Stimulated activated memory B cell treated with anti-CD40 and anti-IgM and Interleukin-4, amounts not matched to agents 10 μg/mL and 1 μg/mL and 100 μg/mL, for 72 hours (primary cell): Measurements from ENCODE around the gene STXBP5.

Source experiments
- ATAC-seq: fragments of 150-1000 bp; cut with Tn5 transposase; 2 replicates; pipeline ENCODE4 v1.10.0; 2021
- H3K27ac Mint-ChIP-seq: one replicate; pipeline ENCODE4 v1.8.0; 2022; ENCODE audit warnings: mild to moderate bottlenecking, mixed read lengths
- H3K27me3 Mint-ChIP-seq: one replicate; pipeline ENCODE4 v1.8.0; 2022; ENCODE audit warnings: mixed read lengths
- H3K36me3 Mint-ChIP-seq: one replicate; pipeline ENCODE4 v1.8.0; 2022; ENCODE audit warnings: mixed read lengths
- H3K4me1 Mint-ChIP-seq: one replicate; pipeline ENCODE4 v1.8.0; 2022; ENCODE audit warnings: mixed read lengths
- H3K4me3 Mint-ChIP-seq: one replicate; pipeline ENCODE4 v1.8.0; 2022; ENCODE audit warnings: mild to moderate bottlenecking, moderate library complexity, mixed read lengths
- H3K9me3 Mint-ChIP-seq: one replicate; pipeline ENCODE4 v1.8.0; 2022; ENCODE audit warnings: mixed read lengths

STXBP5 gene

DNA sequence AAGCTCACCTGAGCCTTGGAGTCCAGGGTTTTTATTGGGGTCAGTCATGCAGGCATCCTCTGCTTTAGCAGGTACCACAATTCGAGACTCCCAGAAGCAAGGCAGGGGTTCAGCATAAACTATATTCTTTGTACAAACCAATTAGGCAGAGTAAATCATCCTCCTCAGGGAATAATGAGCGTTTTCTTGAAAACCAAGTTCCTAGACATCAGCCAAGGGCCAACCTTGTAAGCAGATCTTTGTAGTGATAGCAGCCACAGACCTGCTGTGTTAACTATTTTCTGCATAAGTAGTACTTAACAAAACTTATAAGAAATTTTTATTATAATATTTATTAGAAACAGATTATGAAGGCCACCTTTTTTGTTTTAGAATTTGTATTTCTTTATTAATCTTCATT is 74.7 kb downstream of the STXBP5 start:
- no peak overlapping the region for H3K4me3 Mint-ChIP-seq
- ATAC-seq = no peak
- H3K36me3 Mint-ChIP-seq = peaks cover 38% of the 10 kb centered on the region
- H3K27me3 Mint-ChIP-seq = no peaks in the 10 kb centered on the region
- no peaks in the 10 kb centered on the region for H3K9me3 Mint-ChIP-seq
- no peaks in the 10 kb centered on the region for H3K4me1 Mint-ChIP-seq
- no peak overlapping the region for H3K27ac Mint-ChIP-seq

DNA sequence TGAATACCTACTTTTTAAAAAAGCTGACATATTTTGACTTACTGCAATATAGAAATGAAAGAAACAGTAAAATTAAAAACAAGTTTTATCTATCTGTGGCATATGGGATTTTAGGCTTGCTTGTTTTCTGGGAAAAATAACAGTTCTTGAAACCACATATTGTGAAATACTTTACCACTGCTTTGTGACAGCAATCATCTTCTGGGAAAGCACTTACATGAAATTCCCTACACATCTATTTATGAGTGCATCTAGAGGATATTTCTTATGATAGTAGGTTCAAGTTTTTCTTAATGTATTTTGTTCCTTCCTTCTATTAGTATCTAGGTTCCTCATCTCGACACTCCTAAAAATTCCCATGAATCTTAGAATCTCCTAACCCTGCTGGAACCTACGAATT is 75.2 kb downstream of the STXBP5 start:
- no peaks in the 10 kb centered on the region for H3K27me3 Mint-ChIP-seq
- no peaks in the 10 kb centered on the region for H3K9me3 Mint-ChIP-seq
- peaks cover 38% of the 10 kb centered on the region for H3K36me3 Mint-ChIP-seq
- H3K4me1 Mint-ChIP-seq = peaks cover 3% of the 10 kb centered on the region
- H3K4me3 Mint-ChIP-seq = no peak overlapping the region
- no peak overlapping the region for H3K27ac Mint-ChIP-seq
- ATAC-seq = no peak

DNA sequence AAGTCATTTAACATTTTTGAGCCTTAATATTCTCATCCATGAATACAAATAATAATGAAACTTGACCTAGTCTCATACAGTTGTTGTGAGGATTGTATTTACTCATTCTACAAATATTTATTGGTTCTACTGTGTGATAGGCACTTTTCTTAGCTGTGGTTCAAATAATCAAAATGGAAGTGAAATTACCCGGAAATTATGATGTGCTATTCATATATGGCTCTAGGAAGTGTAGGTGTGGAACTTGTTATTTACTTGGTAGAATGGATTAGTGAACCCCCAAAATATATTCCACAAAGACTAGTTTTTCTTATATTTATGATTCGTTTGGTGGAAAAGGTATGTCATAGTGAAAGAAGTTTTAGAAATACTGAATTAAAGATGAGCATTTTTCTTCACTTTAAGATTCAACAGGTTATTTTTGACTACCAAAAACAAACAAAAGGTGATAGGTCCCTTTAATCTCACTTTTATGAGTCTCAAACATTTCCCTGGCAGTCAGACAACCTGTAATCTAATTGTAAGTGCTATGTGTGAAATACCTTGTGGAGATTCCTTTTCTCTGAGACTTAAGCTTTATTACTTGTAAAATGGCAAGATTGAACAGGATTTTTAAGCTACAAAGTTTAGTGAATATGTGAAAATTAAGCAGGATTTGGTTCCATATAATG is 77.8 kb downstream of the STXBP5 start:
- Mint-ChIP-seq H3K36me3 (peaks cover 24% of the 10 kb centered on the region), H3K4me1 (peaks cover 12% of the 10 kb centered on the region), H3K4me3 (no peak overlapping the region), H3K9me3 (no peaks in the 10 kb centered on the region), H3K27ac (no peak overlapping the region), H3K27me3 (no peaks in the 10 kb centered on the region)
- no peak for ATAC-seq

DNA sequence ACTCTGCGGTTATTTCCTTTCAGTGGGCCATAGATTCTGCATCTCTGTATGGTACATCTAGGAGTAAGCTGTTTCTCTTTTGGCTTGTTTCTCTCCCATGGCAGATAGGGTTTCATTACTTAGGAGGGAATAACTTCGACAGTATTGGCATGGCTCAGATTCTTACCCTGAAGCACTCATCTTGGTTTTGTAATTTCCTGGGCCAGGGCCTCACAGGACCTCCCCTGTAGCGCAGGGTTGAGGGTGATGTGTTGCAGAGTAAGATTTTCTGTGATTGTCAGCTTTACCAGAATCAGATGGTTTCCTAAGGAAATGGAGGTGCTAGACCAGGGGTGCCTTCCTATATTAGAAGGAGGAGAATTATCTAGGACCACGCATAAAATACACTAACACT is 78.3 kb downstream of the STXBP5 start:
- H3K27ac Mint-ChIP-seq = no peak overlapping the region
- no peak overlapping the region for H3K4me3 Mint-ChIP-seq
- no peak for ATAC-seq
- no peaks in the 10 kb centered on the region for H3K9me3 Mint-ChIP-seq
- peaks cover 19% of the 10 kb centered on the region for H3K36me3 Mint-ChIP-seq
- no peaks in the 10 kb centered on the region for H3K27me3 Mint-ChIP-seq
- peaks cover 12% of the 10 kb centered on the region for H3K4me1 Mint-ChIP-seq

DNA sequence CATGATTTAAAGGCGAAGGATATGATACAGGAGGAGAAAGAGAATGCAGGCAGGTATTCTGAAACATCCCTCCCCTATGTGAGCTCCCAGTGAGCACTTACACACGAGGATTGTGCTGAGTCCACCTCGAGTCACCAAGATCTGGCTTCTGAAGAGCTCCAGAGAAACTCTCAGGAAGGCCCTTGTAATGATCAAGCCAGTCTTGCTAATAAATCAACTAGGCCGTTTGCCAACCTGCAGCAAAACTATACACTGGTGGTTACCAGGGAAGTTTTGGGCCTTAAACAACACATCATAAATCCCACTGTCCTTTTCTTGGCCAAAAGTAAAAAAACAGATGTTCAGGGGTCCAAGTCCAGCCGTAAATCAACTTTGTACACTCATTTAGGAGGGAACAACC is 79.2 kb downstream of the STXBP5 start:
- peaks cover 12% of the 10 kb centered on the region for H3K36me3 Mint-ChIP-seq
- H3K27ac Mint-ChIP-seq = no peak overlapping the region
- H3K27me3 Mint-ChIP-seq = no peaks in the 10 kb centered on the region
- H3K4me3 Mint-ChIP-seq = no peak overlapping the region
- H3K9me3 Mint-ChIP-seq = no peaks in the 10 kb centered on the region
- no peak for ATAC-seq
- peaks cover 12% of the 10 kb centered on the region for H3K4me1 Mint-ChIP-seq

DNA sequence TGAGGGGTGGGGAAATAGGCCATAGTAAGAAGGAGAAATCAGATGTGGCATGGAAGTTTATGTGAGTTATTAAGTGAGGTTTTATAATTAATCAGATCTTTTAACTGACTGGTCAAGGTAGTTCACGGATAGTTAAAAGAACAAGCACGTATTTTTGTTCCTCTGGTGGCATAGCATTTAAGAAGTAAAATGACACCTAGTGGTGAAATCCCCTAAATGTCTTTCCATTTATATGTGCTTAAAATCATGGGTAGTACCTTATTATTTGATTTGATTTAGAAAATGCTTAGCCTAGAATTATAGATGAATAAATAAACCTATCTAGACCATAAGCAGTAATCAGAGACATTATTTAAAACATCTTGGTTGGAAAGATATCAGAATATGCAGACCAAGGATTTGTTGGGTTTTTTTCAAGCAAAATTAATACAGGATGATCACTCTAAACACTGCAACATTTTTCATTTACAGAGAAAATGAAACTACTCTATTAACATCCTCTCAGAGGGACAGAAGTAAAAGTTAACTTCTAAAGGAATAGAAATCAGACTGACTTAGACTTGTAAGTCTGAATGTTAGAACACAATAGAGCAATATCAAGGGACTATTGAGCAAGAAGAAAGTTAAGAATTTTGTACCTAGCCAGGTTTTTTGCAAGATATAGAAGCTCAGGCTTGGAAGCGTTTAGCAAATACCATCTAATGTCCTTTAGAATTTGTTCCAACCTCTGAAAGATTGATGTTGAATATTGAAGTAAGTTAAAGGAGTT is 81.1 kb downstream of the STXBP5 start:
- Mint-ChIP-seq H3K27me3 (no peaks in the 10 kb centered on the region), H3K9me3 (no peaks in the 10 kb centered on the region), H3K4me1 (peaks cover 12% of the 10 kb centered on the region), H3K4me3 (no peak overlapping the region), H3K27ac (peak overlapping the region; percentile 22), H3K36me3 (peaks cover 5% of the 10 kb centered on the region)
- no peak for ATAC-seq

DNA sequence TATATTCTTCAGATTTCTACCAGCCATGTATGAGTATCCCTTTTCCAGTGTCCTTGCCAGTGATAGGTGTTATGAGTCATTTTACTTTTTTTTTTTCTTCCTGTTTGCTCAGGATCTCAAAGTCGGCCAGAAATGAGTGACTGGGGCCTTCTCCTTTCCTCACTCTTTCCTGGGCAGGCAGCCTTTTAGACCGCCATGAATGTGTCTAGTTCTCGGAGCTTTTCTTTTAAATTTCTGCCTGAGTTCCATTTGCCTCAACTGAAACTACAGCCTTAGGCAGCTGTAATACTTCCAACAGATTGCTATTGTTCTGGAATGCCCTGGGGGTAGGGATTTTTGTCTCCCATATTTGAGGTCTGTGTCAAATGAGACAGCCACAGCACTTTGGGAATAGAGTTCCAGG is 83.7 kb downstream of the STXBP5 start:
- no peak overlapping the region for H3K4me3 Mint-ChIP-seq
- H3K36me3 Mint-ChIP-seq = peaks cover 6% of the 10 kb centered on the region
- no peaks in the 10 kb centered on the region for H3K27me3 Mint-ChIP-seq
- no peak for ATAC-seq
- no peak overlapping the region for H3K27ac Mint-ChIP-seq
- H3K4me1 Mint-ChIP-seq = peaks cover 12% of the 10 kb centered on the region
- no peaks in the 10 kb centered on the region for H3K9me3 Mint-ChIP-seq

DNA sequence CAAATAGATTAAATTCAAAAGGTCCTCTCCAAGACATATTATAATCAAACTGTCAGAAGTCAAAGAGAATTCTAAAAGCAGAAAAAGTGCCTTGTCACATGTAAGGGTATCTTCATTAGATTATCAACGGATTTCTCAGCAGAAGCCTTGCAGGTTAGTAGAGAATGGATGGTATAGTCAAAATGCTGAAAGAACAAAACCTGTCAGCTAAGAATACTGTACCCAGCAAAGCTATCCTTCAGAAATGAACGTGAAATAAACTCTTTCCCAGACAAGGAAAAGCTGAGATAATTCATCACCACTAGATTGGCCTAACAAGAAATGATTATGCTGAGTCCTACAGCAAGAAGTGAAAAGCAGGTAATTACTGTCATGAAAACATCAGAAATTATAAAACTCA is 92.9 kb downstream of the STXBP5 start:
- Mint-ChIP-seq H3K36me3 (peaks cover 83% of the 10 kb centered on the region), H3K9me3 (peaks cover 23% of the 10 kb centered on the region), H3K27me3 (no peaks in the 10 kb centered on the region)

DNA sequence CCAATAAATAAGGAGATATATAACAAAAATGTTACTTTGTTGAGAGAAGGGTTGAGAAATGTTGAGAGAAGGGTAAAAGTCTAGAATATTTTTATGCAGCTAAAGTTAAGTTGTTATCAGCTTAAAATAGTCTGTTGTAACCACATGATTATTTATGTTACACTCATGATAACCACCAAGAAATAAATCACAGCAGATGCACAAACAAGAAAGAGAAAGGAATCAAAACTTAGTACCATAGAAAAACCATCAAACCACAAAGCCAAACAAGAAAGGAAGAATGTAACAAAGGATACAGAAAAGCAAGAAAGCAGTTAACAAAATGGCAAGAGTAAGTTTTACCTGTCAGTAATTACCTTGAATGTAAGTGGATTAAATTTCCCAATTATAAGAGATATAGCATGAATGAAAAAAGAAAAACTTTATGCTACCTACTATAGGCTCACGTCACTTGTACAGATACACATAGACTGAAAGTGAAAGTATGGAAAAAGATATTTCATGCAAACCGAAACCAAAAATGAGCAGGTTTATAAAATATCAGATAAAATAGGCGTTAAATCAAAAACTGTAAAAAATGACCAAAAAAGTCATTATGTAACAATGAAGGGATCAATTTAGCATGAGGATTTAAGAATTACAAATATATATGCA is 93.6 kb downstream of the STXBP5 start:
- Mint-ChIP-seq H3K36me3 (peaks cover 88% of the 10 kb centered on the region), H3K9me3 (peaks cover 26% of the 10 kb centered on the region), H3K27ac (no peak overlapping the region)

More for the DNA sequence above, 92.9 kb downstream of the STXBP5 start:
- Mint-ChIP-seq H3K4me1 (peaks cover 7% of the 10 kb centered on the region), H3K27ac (no peak overlapping the region), H3K4me3 (no peak overlapping the region)
- no peak for ATAC-seq

DNA sequence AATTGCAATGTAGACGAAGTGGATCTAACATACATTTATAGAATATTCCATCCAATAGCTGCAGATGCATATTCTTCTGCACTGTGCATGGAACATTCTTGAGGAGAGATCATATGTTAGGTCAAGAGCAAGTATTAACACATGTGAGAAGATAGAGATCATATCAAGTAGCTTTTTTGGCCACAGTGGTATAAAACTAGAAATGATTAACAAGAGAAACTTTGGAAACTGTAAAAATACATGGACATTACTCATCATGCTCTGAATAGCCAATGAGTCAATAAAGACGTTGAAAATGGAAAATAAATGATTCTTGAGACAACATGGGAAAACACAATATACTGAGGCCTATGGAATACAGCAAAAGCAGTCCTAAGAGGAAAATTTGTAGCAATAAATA is 94.2 kb downstream of the STXBP5 start:
- ATAC-seq = no peak
- peaks cover 7% of the 10 kb centered on the region for H3K4me1 Mint-ChIP-seq
- H3K36me3 Mint-ChIP-seq = peaks cover 90% of the 10 kb centered on the region
- H3K27ac Mint-ChIP-seq = no peak overlapping the region
- no peak overlapping the region for H3K4me3 Mint-ChIP-seq
- no peaks in the 10 kb centered on the region for H3K27me3 Mint-ChIP-seq
- H3K9me3 Mint-ChIP-seq = peaks cover 28% of the 10 kb centered on the region

More for the DNA sequence above, 93.6 kb downstream of the STXBP5 start:
- Mint-ChIP-seq H3K27me3 (no peaks in the 10 kb centered on the region), H3K4me1 (peaks cover 7% of the 10 kb centered on the region), H3K4me3 (no peak overlapping the region)
- ATAC-seq = no peak

DNA sequence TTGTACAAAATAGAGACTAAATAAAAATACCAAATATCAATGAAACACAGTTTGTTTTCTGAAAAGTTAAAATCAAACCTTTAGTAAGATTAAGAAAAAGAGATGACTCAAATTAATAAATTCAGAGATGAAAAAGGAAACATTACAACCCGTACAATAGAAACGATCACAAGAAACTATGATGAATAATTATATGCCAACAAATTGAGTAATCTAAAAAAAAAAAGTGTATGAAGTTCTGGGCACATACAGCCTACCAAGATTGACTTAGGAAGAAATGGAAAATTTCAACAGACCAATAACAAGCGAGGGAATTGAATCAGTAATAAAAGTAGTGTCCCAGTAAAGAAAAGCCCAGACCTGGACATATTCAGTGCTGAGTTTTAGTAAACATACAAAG is 94.8 kb downstream of the STXBP5 start:
- H3K27me3 Mint-ChIP-seq = no peaks in the 10 kb centered on the region
- peaks cover 90% of the 10 kb centered on the region for H3K36me3 Mint-ChIP-seq
- H3K9me3 Mint-ChIP-seq = peaks cover 32% of the 10 kb centered on the region
- H3K4me1 Mint-ChIP-seq = peaks cover 7% of the 10 kb centered on the region
- ATAC-seq = no peak
- H3K4me3 Mint-ChIP-seq = no peak overlapping the region
- H3K27ac Mint-ChIP-seq = no peak overlapping the region

DNA sequence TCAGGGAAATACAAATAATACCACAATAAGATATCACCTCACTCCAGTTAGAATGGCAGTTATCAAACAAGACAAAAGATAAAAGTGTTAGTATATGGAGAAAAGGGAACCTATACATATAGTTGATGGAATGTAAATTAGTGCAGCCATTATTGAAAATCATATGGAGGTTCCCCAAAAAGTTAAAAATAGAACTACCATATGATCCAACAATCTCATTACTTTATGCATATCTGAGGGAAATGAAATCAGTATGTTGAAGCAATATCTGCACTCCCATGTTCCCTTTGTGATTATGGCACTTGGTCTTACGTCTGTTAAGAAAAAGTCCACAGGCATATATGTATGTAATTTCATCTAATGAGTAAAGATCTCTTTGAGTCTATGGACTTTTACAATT is 96.9 kb downstream of the STXBP5 start:
- Mint-ChIP-seq H3K36me3 (peaks cover 82% of the 10 kb centered on the region), H3K27me3 (no peaks in the 10 kb centered on the region), H3K9me3 (peaks cover 32% of the 10 kb centered on the region), H3K27ac (no peak overlapping the region), H3K4me1 (peaks cover 9% of the 10 kb centered on the region), H3K4me3 (no peak overlapping the region)
- ATAC-seq = no peak

DNA sequence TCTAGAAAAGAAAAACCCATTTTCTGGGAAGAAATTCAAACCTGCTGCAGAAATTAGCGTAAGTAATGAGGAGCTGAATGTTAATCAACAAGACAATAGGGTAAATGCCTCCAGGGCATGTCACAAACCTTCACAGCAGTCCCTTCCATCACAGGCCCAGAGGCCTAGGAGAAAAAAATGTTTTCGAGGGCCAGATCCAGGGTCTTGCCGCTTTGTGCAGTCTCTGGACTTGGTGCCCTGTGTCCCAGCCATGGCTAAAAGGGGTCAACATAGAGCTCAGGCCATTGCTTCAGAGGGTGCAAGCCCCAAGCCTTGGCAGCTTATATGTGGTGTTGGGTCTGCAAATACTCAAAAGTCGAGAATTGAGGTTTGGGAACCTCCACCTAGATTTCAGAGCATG is 99.8 kb downstream of the STXBP5 start:
- no peak for ATAC-seq
- no peak overlapping the region for H3K27ac Mint-ChIP-seq
- H3K36me3 Mint-ChIP-seq = peaks cover 53% of the 10 kb centered on the region
- peaks cover 6% of the 10 kb centered on the region for H3K4me1 Mint-ChIP-seq
- H3K4me3 Mint-ChIP-seq = no peak overlapping the region
- no peaks in the 10 kb centered on the region for H3K27me3 Mint-ChIP-seq
- peaks cover 15% of the 10 kb centered on the region for H3K9me3 Mint-ChIP-seq

DNA sequence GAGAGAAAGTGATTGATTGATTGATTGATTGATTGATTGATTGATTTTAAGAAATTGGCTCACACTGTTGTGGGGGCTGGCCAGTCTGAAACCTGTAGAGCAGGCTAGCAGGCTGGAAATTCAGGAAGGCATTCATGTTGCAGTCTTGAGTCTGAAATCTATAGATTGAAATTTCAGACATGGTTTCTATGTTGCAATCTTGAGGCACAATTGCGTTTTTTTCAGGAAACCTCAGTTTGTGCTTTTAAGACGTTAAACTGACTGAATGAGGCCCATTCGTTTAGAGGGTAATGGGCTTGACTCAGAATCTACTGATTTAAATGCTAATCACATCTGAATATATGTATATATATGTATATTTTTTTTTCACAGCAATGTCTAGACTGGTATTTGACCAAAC is 106.3 kb downstream of the STXBP5 start:
- peaks cover 6% of the 10 kb centered on the region for H3K4me1 Mint-ChIP-seq
- H3K27ac Mint-ChIP-seq = no peak overlapping the region
- H3K9me3 Mint-ChIP-seq = no peaks in the 10 kb centered on the region
- no peak for ATAC-seq
- H3K27me3 Mint-ChIP-seq = no peaks in the 10 kb centered on the region
- no peak overlapping the region for H3K4me3 Mint-ChIP-seq
- H3K36me3 Mint-ChIP-seq = peaks cover 16% of the 10 kb centered on the region

DNA sequence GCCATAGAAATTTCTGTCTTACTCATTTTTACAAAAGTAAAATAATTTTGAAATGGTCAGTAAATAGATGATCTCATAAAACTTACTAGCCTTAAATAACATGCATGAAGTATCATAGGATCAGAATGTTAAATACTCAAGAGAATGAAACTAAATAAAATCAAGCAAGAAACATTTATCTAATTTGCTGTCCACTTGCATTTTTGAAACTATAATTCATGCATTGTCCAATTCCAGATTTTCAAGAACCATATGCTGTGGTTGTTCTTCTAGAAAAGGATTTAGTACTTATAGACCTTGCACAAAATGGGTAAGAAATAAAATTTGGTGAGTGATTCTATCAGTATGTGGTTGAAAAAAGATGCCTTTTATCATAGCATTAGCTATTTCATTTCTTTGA is 107.0 kb downstream of the STXBP5 start:
- no peaks in the 10 kb centered on the region for H3K27me3 Mint-ChIP-seq
- no peak overlapping the region for H3K4me3 Mint-ChIP-seq
- H3K9me3 Mint-ChIP-seq = no peaks in the 10 kb centered on the region
- no peak overlapping the region for H3K27ac Mint-ChIP-seq
- peaks cover 22% of the 10 kb centered on the region for H3K36me3 Mint-ChIP-seq
- no peak for ATAC-seq
- peaks cover 2% of the 10 kb centered on the region for H3K4me1 Mint-ChIP-seq

DNA sequence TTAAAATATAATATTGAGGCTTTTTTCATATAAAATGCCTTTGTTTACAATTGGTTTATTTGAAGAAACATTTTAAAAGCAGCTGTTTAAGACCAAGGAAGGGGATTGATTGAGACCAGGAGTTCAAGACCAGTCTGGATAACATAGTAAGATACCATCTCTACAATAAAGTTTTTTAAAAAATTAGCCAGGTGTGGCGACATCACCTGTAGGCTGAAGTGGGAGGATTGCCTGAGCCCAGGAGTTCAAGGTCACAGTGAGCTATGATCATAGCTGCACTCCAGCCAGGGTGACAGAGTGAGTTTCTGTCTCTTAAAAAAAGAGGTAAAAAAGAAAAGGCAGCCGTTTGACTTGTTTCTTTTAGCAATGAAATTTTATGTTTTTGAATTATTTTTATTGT is 117.0 kb downstream of the STXBP5 start:
- Mint-ChIP-seq H3K27ac (peak overlapping the region; percentile 85), H3K4me3 (no peak overlapping the region), H3K36me3 (peaks cover 25% of the 10 kb centered on the region), H3K9me3 (no peaks in the 10 kb centered on the region), H3K27me3 (no peaks in the 10 kb centered on the region), H3K4me1 (peaks cover 33% of the 10 kb centered on the region)
- no peak for ATAC-seq
